ENCODE data around the gene POTED.
"Not testable (repeated sequence)": the region's sequence is repeated elsewhere in the genome, so short reads cannot be mapped to it uniquely, and the experiment has no call there.

- TF ChIP-seq CTCF (IDR thresholded peaks at IDR 0.05; ENCODE audit: low read depth, low read length); MAX (IDR thresholded peaks at IDR 0.05; ENCODE audit: low read depth, low read length); POLR2A (IDR thresholded peaks at IDR 0.05; ENCODE audit: extremely low read depth, insufficient read length): not testable (repeated sequence)
Measured at GRCh38 chr21:13651746-13652145, 42.2 kb downstream of the POTED start.

Measured in NB4 (cell line).